Esophagus mucosa (tissue), 1 donor: ENCODE data around the gene DAPK1. TPM values are rescaled to one million over a fixed set of nuclear protein-coding genes. Genes with fewer than 3 reads are reported as not detected.

Experiments used
- ATAC-seq: fragments of 200-7000 bp; cut with Tn5 transposase; one replicate; pipeline ENCODE4 v1.9.1; 2020
- total RNA-seq: library from RNA; stranded (reverse); gene quantifications from one replicate; pipeline ENCODE4 v1.2.4, GENCODE V29; 2023
- donor health status: DM: yes; HTN: yes; CAD: no.

DAPK1 gene
- total RNA-seq, 1 donor from 2014 or later = 5.4 TPM

- no peak for ATAC-seq
Measured at GRCh38 chr9:87696641-87697040, 199.0 kb downstream of the DAPK1 start.

GRCh38 chr9:87698069-87698809, 200.6 kb downstream of the DAPK1 start:
- ATAC-seq = no peak

DNA sequence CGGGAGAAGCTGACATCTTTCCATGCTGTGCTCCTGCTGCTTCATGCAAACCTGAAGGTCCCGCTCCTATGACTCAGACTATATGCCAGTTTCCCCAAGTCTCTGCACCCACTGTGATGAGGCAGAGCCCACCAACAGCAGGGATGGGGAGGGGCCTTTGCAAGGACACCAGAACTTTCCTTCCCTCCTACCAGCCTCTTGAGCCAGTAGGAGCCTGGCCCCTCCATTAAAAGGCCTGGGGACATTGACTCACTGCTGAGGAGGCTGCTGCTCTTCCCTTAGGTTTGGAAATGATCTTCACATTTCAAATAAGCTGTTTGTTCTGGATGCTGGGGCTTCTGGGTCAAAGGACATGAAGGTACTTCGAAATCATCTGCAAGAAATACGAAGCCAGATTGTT, 202.2 kb downstream of the DAPK1 start:
- no peak for ATAC-seq

DNA sequence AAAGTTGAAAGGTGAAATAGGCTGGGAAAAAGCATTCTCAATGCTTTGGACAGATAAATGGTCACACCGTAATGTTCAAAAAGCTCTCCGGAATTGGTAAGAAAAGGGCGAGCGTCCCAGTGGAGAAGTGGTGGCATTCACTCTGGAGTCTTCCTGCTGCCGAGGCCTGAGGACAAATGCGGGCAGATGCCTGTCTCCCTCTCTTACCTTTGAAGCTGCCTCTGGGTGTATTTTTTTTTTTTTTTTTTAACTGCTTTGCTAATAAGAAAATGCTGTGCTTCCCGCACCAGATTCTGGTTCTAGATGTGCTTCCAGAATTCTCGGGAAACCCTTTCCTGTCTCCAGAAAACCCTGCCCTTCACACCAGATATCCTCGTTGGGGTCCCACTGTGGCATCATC, 203.8 kb downstream of the DAPK1 start:
- ATAC-seq = no peak

DNA sequence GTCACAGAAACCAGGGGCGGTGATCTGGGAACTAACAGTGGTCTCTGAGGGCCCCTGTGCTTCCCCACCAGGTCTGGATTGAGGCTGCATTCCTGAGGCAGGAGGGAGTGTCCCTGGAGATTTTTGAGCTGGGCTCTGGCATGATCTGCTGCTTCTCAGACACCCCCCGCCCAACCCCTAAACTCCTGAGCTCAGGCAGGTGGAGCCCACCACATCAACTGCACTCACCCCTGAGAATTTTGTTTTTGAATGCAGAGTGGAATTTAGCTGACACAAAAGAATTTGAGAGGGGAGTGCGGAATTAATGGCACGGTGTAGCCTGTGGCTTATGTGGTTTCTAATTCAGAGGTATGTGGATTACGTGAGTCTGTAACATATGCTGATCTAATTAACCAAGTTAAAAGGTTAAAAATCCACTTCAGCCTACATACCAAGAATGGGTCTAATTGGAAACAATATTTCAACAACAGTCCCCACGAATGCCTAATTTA, 204.3 kb downstream of the DAPK1 start:
- no peak for ATAC-seq

DNA sequence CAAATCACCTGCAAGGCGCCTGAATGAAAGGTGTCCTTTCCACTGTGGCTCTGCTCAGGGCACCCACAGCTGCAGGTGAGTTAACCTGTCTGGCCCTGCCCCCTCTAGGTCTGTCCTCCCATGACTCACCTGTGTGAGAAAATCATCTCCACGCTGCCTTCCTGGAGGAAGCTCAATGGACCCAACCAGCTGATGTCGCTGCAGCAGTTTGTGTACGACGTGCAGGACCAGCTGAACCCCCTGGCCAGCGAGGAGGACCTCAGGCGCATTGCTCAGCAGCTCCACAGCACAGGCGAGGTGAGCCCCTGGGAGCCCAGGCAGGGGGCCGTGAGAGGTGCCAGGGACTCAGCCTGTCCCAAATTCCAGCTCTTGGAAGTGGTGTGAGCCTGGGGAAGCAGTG, 205.3 kb downstream of the DAPK1 start:
- no peak for ATAC-seq

- ATAC-seq = no peak
Measured at GRCh38 chr9:87703636-87704276, 206.1 kb downstream of the DAPK1 start.

DNA sequence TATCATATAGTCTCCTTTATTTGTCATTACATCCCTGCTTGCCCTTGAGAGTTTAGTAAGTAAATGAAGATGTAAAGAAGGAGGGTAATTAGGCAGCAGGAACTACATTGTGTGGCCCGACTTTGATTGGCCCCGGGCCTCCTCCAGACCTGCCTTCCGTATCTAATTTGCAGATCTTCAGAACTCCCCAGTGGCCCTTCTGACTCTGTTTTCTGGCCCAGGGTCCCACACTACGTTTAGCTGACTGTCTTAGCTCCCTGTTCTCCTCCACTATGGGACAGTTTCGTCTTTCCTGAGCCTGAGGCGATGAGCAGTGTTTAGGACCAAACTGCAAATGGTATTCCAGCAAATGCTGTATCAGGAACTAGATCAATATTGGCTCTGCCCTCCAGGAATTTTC, 206.7 kb downstream of the DAPK1 start:
- no peak for ATAC-seq

DNA sequence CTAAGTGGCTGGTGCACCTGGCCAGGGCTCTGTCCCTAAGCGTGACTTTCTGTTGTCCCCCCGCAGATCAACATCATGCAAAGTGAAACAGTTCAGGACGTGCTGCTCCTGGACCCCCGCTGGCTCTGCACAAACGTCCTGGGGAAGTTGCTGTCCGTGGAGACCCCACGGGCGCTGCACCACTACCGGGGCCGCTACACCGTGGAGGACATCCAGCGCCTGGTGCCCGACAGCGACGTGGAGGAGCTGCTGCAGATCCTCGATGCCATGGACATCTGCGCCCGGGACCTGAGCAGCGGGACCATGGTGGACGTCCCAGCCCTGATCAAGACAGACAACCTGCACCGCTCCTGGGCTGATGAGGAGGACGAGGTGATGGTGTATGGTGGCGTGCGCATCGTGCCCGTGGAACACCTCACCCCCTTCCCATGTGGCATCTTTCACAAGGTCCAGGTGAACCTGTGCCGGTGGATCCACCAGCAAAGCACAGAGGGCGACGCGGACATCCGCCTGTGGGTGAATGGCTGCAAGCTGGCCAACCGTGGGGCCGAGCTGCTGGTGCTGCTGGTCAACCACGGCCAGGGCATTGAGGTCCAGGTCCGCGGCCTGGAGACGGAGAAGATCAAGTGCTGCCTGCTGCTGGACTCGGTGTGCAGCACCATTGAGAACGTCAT, 208.5 kb downstream of the DAPK1 start:
- no peak for ATAC-seq

- no peak for ATAC-seq
Measured at GRCh38 chr9:87707805-87708506, 210.3 kb downstream of the DAPK1 start.

DNA sequence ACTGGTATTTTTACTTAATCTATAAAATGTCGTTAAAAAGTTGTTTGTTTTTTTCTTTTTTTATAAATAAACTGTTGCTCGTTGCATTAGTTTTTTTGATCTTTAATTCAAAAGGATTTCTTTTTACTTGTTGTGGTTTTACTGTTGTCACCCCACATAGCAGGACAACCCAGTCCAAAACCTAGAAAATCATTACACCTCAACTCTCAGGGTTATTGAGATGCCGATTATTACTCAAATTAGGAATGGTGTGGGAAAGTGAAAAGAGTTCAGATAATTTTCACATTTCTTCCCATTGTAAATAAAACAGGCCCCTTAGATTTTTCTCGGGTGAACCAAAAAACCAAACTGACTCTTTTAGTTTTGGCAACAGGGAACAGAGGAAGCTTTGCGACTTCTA, 210.9 kb downstream of the DAPK1 start:
- no peak for ATAC-seq

DNA sequence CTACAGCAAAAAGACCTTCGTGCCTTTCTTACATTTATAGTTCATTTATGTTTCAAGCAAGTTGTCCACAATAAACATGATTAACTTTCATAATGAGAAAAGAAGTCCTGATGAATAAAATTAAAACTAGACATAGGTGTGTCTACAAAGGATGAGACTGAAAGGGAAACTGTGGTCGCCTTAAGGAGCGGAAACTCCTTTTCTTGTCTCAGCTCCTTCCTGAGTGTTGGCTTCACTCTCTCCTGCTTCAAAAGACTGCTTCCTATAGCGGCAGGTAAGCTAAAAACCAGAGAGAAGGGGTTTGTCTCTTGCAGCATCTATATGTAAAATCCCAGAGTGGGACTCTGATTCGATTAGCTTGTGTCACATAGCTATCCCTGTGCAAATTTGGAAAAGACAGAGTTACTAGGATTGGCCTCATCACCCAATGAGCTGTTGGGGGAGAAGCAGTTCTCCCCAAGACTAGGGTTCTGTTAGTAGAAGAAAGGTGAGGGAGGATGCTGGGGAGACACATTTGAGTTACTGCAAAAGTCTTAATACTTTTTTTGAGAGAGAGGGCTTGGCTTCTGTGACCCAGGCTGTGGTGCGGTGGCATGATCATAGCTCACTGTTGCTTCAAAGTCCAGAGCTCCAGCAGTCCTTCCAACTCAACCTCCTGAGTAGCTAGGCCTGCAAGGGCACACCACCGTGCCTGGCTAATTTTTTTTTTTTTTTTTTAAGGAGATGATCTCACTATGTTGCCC, 211.5 kb downstream of the DAPK1 start:
- no peak for ATAC-seq

DNA sequence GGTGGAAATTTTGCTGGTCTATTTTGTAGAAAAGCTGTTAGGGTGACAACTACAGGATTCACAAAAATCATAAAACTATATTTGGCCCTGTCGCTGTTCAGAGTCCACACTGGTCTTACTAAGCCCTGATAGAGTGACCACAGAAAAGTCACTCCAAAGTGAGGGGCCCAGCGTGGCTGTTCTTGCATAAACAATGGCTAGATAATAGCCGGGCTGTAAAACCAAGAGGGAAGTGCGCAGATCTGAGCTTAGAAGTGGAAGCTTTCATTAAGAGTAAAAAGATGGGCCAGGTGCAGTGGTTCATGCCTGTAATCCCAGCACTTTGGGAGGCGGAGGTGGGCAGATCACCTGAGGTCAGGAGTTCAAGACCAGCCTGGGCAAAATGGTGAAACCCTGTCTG, 212.8 kb downstream of the DAPK1 start:
- no peak for ATAC-seq

- peak; percentile 52 for ATAC-seq
Measured at GRCh38 chr9:87711857-87712800, 214.5 kb downstream of the DAPK1 start.

DNA sequence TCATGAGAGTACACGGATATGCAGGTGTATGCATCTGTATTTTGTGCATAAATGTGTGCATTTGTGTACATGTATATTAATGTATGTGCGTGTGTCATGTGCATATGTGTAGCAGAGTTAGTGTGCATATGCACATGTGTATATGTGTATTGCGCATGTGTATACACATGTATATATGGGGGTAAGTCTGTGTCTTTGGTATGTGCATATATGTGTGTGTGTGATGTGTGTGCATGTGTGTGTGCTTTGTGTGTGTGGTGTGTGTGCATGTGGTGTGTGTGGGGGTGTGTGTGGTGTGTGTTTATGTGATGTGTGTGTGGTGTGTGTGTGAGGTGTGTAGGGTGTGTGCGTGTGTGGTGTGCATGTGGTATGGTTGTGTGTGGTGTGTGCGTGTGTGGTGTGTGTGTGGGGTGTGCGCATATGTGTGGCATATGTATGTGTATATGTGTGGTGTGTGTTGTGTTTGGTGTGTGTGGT, 215.2 kb downstream of the DAPK1 start:
- ATAC-seq = peak; percentile 20

DNA sequence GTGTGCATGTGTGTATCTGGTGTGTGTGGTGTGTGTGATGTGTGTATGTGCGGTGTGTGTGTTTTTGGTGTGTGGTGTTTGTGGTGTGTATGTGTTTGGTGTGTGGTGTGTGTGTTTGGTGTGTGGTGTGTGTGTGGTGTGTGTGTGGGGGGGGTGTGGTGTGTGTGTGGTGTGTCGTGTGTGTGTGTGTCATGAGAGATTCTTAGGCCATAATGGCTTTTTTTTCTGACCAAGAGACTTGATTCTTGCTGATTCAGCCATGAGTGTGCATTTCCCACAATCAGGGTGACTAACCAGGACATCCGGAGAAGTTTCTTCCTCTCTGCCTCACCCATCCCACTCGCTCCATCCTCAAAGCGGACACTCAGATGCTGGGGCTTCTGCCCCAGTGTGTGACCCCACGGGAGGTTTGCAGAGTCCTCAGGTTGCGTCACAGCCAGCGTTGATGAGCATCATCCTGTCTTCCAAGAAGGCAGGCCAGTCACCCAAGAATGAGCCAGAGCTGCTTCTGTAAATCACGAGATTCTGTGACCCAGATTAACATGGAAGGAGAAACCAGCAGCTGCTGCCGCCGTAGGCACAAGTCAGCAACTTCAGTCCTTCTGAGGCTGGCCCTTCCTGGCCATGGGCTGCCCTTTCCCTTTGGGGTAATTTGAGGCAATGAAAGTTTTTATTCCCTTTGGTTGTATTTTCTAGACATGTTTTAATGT, 215.8 kb downstream of the DAPK1 start:
- ATAC-seq = peak; percentile 76

DNA sequence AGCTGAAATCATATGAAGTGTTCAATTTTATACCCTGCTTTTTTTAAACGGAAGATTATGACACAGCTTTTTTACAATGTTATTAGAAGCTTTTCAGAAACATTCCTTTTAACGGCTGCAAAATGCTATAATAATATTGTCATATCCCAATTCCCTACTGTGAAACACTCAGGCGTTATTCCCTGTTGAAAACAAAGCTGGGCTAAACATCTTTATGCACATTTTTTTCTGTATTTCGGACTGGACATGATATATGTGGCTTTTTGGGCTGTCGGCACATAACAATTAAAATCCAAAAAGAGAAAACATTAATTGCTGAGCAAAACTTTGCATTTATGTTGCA, 216.3 kb downstream of the DAPK1 start:
- no peak for ATAC-seq

GRCh38 chr9:87714819-87715218, 217.2 kb downstream of the DAPK1 start:
- peak; percentile 35 for ATAC-seq

DNA sequence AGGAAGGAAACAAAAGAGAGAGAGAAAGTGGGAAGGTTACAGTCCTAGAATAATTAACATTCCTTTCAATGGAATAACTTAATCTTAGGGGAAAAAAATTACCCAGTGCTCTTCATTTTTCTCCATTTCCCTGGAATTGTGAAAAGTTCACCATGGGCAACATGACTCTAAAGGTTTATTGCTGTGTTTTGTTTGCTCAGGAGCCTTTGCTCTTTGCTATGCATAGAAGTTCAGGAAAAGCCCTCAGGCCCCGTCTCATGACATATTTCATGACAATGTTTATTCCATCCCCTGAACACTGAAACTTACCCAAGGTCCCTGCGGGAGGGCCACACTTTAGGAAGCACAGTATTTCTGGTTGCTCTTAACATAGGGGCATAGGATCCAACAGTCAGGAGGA, 218.5 kb downstream of the DAPK1 start:
- no peak for ATAC-seq

- ATAC-seq = no peak
Measured at GRCh38 chr9:87717456-87717855, 219.8 kb downstream of the DAPK1 start.
